K562 (cell line): ENCODE results near the gene RAB38. TPM values are rescaled to one million over a fixed set of nuclear protein-coding genes. Genes with fewer than 3 reads are reported as not detected.

Source experiments
- ATAC-seq: fragments of 200-7000 bp; cut with Tn5 transposase; 3 replicates; pipeline ENCODE4 v1.9.1; 2020; ENCODE audit warnings: moderate library complexity
- BruUV-seq: library from RNA; stranded (reverse); fragments of 400-500 nt; replicated peaks from 2 replicates; lab custom pipeline; 2021; lab: Mats Ljungman, UMichigan
- CTCF ChIA-PET: fragments of 300-600 bp; formaldehyde crosslinking; extraction: SDS; loops from one replicate; lab custom pipeline; 2021; ENCODE audit warnings: low intra/inter-chr PET ratio; lab: Yijun Ruan, JAX
- POLR2A ChIA-PET: fragments of 300-600, 350-650 bp; sonication (Branson Sonifier 250); formaldehyde crosslinking; extraction: SDS; loops from one replicate; lab custom pipeline; 2021; ENCODE audit warnings: antibody characterized with exemption, inconsistent platforms; lab: Yijun Ruan, JAX
- DNase-seq, 4 experiments: peaks; one replicate each; pipeline versions ENCODE4 v3.0.0 to v3.0.0-alpha.2; 2011 to 2018; ENCODE audit warnings: low spot score in 3 of 4, mixed read lengths in 3 of 4; ENCODE audit errors: extremely low read depth in 1 of 4
- FAIRE-seq: peaks from 2 replicates; lab custom pipeline; 2011; peaks lifted over from hg19 to GRCh38; lab: Jason Lieb, UNC
- H2AFZ ChIP-seq: 2 replicates; pipeline ENCODE4 v1.6.0; 2011; ENCODE audit warnings: low read depth, low read length, control low read depth, inconsistent platforms
- H3K27ac ChIP-seq: fragments of 200-600 bp; 3 replicates; pipeline ENCODE4 v1.8.0; 2011; ENCODE audit warnings: low read depth, mild to moderate bottlenecking, control low read depth, inconsistent platforms, low read length, moderate library complexity, mixed read lengths; ENCODE audit errors: extremely low read depth
- H3K27me3 ChIP-seq, 2 experiments: fragments of 300-600 bp in 1 of 2; 2 replicates in 1 of 2; 3 replicates in 1 of 2; pipeline versions ENCODE4 v1.6.0 to v1.8.0; 2011; ENCODE audit warnings: inconsistent platforms in 2 of 2, low read length in 2 of 2, mild to moderate bottlenecking in 1 of 2, mixed read lengths in 1 of 2, moderate library complexity in 1 of 2; ENCODE audit not compliant: control insufficient read depth in 2 of 2, insufficient read depth in 2 of 2
- H3K36me3 ChIP-seq: fragments of 300-600 bp; 3 replicates; pipeline ENCODE4 v1.8.0; 2011; ENCODE audit warnings: mild to moderate bottlenecking, low read length, inconsistent platforms; ENCODE audit not compliant: control insufficient read depth, insufficient read depth
- H3K4me1 ChIP-seq, 2 experiments: fragments of 200-600 bp in 1 of 2; replicated peaks in 1 of 2; 2 replicates in 1 of 2; 3 replicates in 1 of 2; pipeline versions ENCODE4 v1.5.1 to v1.8.0; 2011; ENCODE audit warnings: inconsistent platforms in 2 of 2, low read length in 2 of 2, mild to moderate bottlenecking in 1 of 2, mixed read lengths in 1 of 2, moderate library complexity in 1 of 2; ENCODE audit not compliant: control insufficient read depth in 2 of 2, insufficient read depth in 2 of 2
- H3K4me2 ChIP-seq: 2 replicates; pipeline ENCODE4 v1.6.1; 2011; ENCODE audit warnings: low read length, control low read depth, inconsistent platforms, mixed read lengths; ENCODE audit not compliant: insufficient read depth
- H3K4me3 ChIP-seq: fragments of 200-600 bp; sonication (generic), shearing (Covaris generic); 2 replicates; pipeline ENCODE4 v1.5.1; 2016; ENCODE audit warnings: control low read depth, inconsistent platforms
- H3K79me2 ChIP-seq: fragments of 200-600 bp; 3 replicates; pipeline ENCODE4 v1.8.0; 2011; ENCODE audit warnings: low read length, inconsistent platforms; ENCODE audit not compliant: control insufficient read depth, insufficient read depth
- H3K9ac ChIP-seq, 2 experiments: 2 replicates each; pipeline versions ENCODE4 v1.6.0 to v1.6.1; 2011; ENCODE audit warnings: low read depth in 2 of 2, low read length in 2 of 2, control low read depth in 1 of 2, inconsistent platforms in 1 of 2, mild to moderate bottlenecking in 1 of 2, mixed read lengths in 1 of 2; ENCODE audit not compliant: insufficient read depth in 1 of 2
- H3K9me1 ChIP-seq: one replicate; pipeline ENCODE4 v1.6.0; 2011; ENCODE audit warnings: inconsistent platforms, mild to moderate bottlenecking, low read length, moderate library complexity; ENCODE audit not compliant: control insufficient read depth, insufficient read depth
- H3K9me3 ChIP-seq: replicated peaks from 2 replicates; pipeline ENCODE4 v1.5.1; 2011; ENCODE audit warnings: low read depth, low read length, inconsistent platforms; ENCODE audit not compliant: control insufficient read depth, insufficient read depth
- H4K20me1 ChIP-seq: replicated peaks from 2 replicates; pipeline ENCODE4 v1.6.1; 2011; ENCODE audit warnings: low read length, inconsistent platforms, mixed read lengths; ENCODE audit not compliant: control insufficient read depth, insufficient read depth
- ARNT ChIP-seq, 2 experiments: fragments of 450-650 bp; IDR thresholded peaks; 2 replicates each; pipeline ENCODE4 v1.6.1; 2016; ENCODE audit warnings: mild to moderate bottlenecking in 1 of 2
- CHD4 ChIP-seq: fragments of 200-600 bp; sonication (generic); IDR thresholded peaks from 3 replicates; pipeline ENCODE4 v1.6.1; 2012; ENCODE audit warnings: low read depth, mild to moderate bottlenecking, mixed read lengths, low read length, inconsistent platforms; ENCODE audit not compliant: insufficient read depth, insufficient replicate concordance, poor library complexity, severe bottlenecking
- E2F1 ChIP-seq: sonication (generic); formaldehyde crosslinking; IDR thresholded peaks from 2 replicates; pipeline ENCODE4 v1.8.1; 2023; ENCODE audit warnings: mild to moderate bottlenecking, missing genetic modification reagents, moderate library complexity
- ETV6 ChIP-seq, 3 experiments: fragments of 150-350 bp in 1 of 3; sonication (generic) in 1 of 3; formaldehyde crosslinking in 1 of 3; IDR thresholded peaks; 2 replicates each; pipeline versions ENCODE4 v1.6.1 to v1.8.0; 2014 to 2022; ENCODE audit warnings: borderline replicate concordance in 2 of 3, low read depth in 2 of 3, antibody characterized with exemption in 1 of 3, low read length in 1 of 3, mild to moderate bottlenecking in 1 of 3, missing genetic modification reagents in 1 of 3
- HBP1 ChIP-seq: fragments of 450-650 bp; formaldehyde crosslinking; IDR thresholded peaks from 2 replicates; pipeline ENCODE4 v1.4.0; 2022; ENCODE audit warnings: missing genetic modification characterization
- HMGXB4 ChIP-seq: sonication (generic); formaldehyde crosslinking; IDR thresholded peaks from 2 replicates; pipeline ENCODE4 v1.8.1; 2023; ENCODE audit warnings: mild to moderate bottlenecking, missing genetic modification reagents
- SIRT6 ChIP-seq: IDR thresholded peaks from one replicate; pipeline ENCODE4 v1.6.1; 2012; ENCODE audit warnings: low read depth, mild to moderate bottlenecking, control low read depth, inconsistent platforms, low read length, moderate library complexity
- TCF7L2 ChIP-seq: fragments of 150-350 bp; IDR thresholded peaks from 2 replicates; pipeline ENCODE4 v1.6.1; 2016; ENCODE audit warnings: low read depth, mild to moderate bottlenecking, low read length, moderate library complexity
- ZC3H4 ChIP-seq: sonication (generic); formaldehyde crosslinking; IDR thresholded peaks from 2 replicates; pipeline ENCODE4 v1.9.0; 2021; ENCODE audit warnings: missing genetic modification reagents, borderline replicate concordance
- ZNF134 ChIP-seq: fragments of 250-450 bp; sonication (Bioruptor Pico); conservative IDR thresholded peaks from 2 replicates; pipeline ENCODE4 v1.4.0; 2020
- ZNF140 ChIP-seq: fragments of 250-450 bp; sonication (Bioruptor Pico); IDR thresholded peaks from 2 replicates; pipeline ENCODE4 v1.8.0; 2021; ENCODE audit warnings: moderate library complexity, mild to moderate bottlenecking, inconsistent platforms
- in situ Hi-C: fragments of 300-500 bp; cut with MboI; formaldehyde crosslinking; loops from 4 replicates; pipeline ENCODE4 v1.15.0; 2018; ENCODE audit warnings: inconsistent platforms, mixed read lengths
- intact Hi-C: fragments of 100-400 bp; cut with micrococcal nuclease; formaldehyde crosslinking; loops from 2 replicates; pipeline ENCODE4 v1.14.2; 2022
- polyA plus RNA-seq, 8 experiments: library from polyadenylated mRNA; depleted of rRNA in 4 of 8; stranded (reverse) in 5 of 8; unstranded in 3 of 8; fragments of >200 nt; fragmentation: Nextera tagmentation in 2 of 8; fragmentation: Illumina TruSeq in 1 of 8; extraction: Ambion mirVana in 2 of 8; extraction: Trizol in 1 of 8; gene quantifications; 2 replicates each; pipeline versions ENCODE4 v1.2.1 to v1.2.3, GENCODE V29; 2011 to 2014; ENCODE audit warnings: inconsistent platforms in 1 of 8, missing spikeins in 1 of 8
- total RNA-seq, 7 experiments: library from RNA; depleted of rRNA in 6 of 7; stranded (reverse); fragments of >200 nt in 6 of 7; fragmentation: Illumina TruSeq in 2 of 7; extraction: Trizol in 2 of 7; gene quantifications; 2 replicates each; pipeline versions ENCODE4 v1.2.1 to v1.2.3, GENCODE V29; 2011 to 2021; ENCODE audit warnings: low replicate concordance in 1 of 7

The RAB38 gene
- total and polyA plus RNA-seq, 9 of the 15 experiments (the other 6 are each of a cell fraction or from before 2014, with no cell fraction given), result 0.59 to 2.9 (median 2.2) TPM

- DNase-seq (no peak), FAIRE-seq (no peak), ATAC-seq (no peak)
- Histone ChIP-seq H3K79me2 (no peaks in the 10 kb centered on the region), H3K9me3 (no peaks in the 10 kb centered on the region), H4K20me1 (no peaks in the 10 kb centered on the region), H3K4me3 (no peak overlapping the region), H3K27me3 (no peaks in the 10 kb centered on the region), H3K4me2 (no peak overlapping the region), H3K9me1 (no peaks in the 10 kb centered on the region), H3K4me1 (no peaks in the 10 kb centered on the region), H2AFZ (no peak overlapping the region), H3K9ac (no peak overlapping the region), H3K27ac (no peak overlapping the region), H3K36me3 (no peaks in the 10 kb centered on the region)
- CTCF ChIA-PET, result no interaction called here
- in situ Hi-C loops (no loop called here), intact Hi-C loops (no loop called here)
- POLR2A ChIA-PET, result no interaction called here
- TF ChIP-seq TCF7L2 (no peak), HBP1 (CRISPR knock-in tag) (no peak), ETV6 (IDR thresholded peaks at IDR 0.05; ENCODE audit: borderline replicate concordance in 1 of 2, low read depth in 2 of 2, low read length in 1 of 2) (no peak), ETV6 (CRISPR knock-in tag; IDR thresholded peaks at IDR 0.05; ENCODE audit: borderline replicate concordance) (no peak), E2F1 (CRISPR knock-in tag) (no peak), CHD4 (no peak), ZNF134 (CRISPR knock-in tag) (no peak), ARNT (IDR thresholded peaks at IDR 0.05) (no peak), ZC3H4 (CRISPR knock-in tag) (no peak), SIRT6 (no peak), HMGXB4 (CRISPR knock-in tag) (no peak), ZNF140 (CRISPR knock-in tag) (no peak)
- BruUV-seq, result no TSS peak
Observed at GRCh38 chr11:88195908-88196307, 20.7 kb upstream of the RAB38 start.
